ENCODE results near the gene EXOC6B. TPM values are rescaled to one million over a fixed set of nuclear protein-coding genes. Genes with fewer than 3 reads are reported as not detected.

The EXOC6B gene
- total RNA-seq, 1 donor from 2014 or later = 45.6 TPM

GRCh38 chr2:72815655-72816278 lies 10.1 kb downstream of the EXOC6B start:
- Mint-ChIP-seq H3K4me3 (ENCODE audit: unreplicated experiment) (no peak overlapping the region), H3K9me3 (ENCODE audit: unreplicated experiment) (no peaks in the 10 kb centered on the region), H3K27ac (ENCODE audit: unreplicated experiment) (no peak overlapping the region), H3K36me3 (ENCODE audit: low read depth, unreplicated experiment) (no peaks in the 10 kb centered on the region), H3K4me1 (ENCODE audit: unreplicated experiment) (peaks cover 16% of the 10 kb centered on the region), H3K27me3 (ENCODE audit: unreplicated experiment) (peaks cover 3% of the 10 kb centered on the region)
- DNase-seq (ENCODE audit: low spot score) = peak; percentile 34
- TF ChIP-seq, protein P1, sequence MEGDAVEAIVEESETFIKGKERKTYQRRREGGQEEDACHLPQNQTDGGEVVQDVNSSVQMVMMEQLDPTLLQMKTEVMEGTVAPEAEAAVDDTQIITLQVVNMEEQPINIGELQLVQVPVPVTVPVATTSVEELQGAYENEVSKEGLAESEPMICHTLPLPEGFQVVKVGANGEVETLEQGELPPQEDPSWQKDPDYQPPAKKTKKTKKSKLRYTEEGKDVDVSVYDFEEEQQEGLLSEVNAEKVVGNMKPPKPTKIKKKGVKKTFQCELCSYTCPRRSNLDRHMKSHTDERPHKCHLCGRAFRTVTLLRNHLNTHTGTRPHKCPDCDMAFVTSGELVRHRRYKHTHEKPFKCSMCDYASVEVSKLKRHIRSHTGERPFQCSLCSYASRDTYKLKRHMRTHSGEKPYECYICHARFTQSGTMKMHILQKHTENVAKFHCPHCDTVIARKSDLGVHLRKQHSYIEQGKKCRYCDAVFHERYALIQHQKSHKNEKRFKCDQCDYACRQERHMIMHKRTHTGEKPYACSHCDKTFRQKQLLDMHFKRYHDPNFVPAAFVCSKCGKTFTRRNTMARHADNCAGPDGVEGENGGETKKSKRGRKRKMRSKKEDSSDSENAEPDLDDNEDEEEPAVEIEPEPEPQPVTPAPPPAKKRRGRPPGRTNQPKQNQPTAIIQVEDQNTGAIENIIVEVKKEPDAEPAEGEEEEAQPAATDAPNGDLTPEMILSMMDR (IDR thresholded peaks at IDR 0.05; ENCODE audit: unreplicated experiment) = no peak

- no peak for DNase-seq (ENCODE audit: low spot score)
- peaks cover 3% of the 10 kb centered on the region for H3K27me3 Mint-ChIP-seq (ENCODE audit: unreplicated experiment)
- peaks cover 16% of the 10 kb centered on the region for H3K4me1 Mint-ChIP-seq (ENCODE audit: unreplicated experiment)
- TF ChIP-seq, protein P1 (IDR thresholded peaks at IDR 0.05; ENCODE audit: unreplicated experiment) = no peak
- no peak overlapping the region for H3K4me3 Mint-ChIP-seq (ENCODE audit: unreplicated experiment)
- H3K36me3 Mint-ChIP-seq (ENCODE audit: low read depth, unreplicated experiment) = no peaks in the 10 kb centered on the region
- H3K9me3 Mint-ChIP-seq (ENCODE audit: unreplicated experiment) = no peaks in the 10 kb centered on the region
- no peak overlapping the region for H3K27ac Mint-ChIP-seq (ENCODE audit: unreplicated experiment)
Observed at GRCh38 chr2:72813841-72814240, 12.0 kb downstream of the EXOC6B start.

DNA sequence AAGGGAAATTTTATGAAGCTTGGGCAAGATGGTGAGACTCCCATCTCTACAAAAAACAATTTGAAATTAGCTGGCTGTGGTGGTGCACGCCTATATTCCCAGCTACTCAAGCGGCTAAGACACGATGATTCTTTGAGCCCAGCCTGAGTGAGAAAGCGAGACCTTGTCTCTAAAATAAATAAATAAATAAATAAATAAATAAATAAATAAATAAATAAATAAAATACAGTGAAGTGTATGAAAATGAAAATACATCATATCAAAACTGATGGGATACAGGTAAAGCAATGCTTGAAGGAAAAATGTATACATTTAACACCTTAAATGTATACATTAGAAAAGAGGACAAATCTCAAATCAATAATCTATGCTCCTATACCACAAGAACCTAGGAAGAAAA lies 15.7 kb downstream of the EXOC6B start:
- TF ChIP-seq, protein P1 (IDR thresholded peaks at IDR 0.05; ENCODE audit: unreplicated experiment) = no peak
- no peak for DNase-seq (ENCODE audit: low spot score)
- Mint-ChIP-seq H3K9me3 (ENCODE audit: unreplicated experiment) (no peaks in the 10 kb centered on the region), H3K4me1 (ENCODE audit: unreplicated experiment) (peaks cover 6% of the 10 kb centered on the region), H3K27me3 (ENCODE audit: unreplicated experiment) (no peaks in the 10 kb centered on the region), H3K4me3 (ENCODE audit: unreplicated experiment) (no peak overlapping the region), H3K27ac (ENCODE audit: unreplicated experiment) (no peak overlapping the region), H3K36me3 (ENCODE audit: low read depth, unreplicated experiment) (peaks cover 4% of the 10 kb centered on the region)

GRCh38 chr2:72809095-72809494 lies 16.7 kb downstream of the EXOC6B start:
- Mint-ChIP-seq H3K27me3 (ENCODE audit: unreplicated experiment) (no peaks in the 10 kb centered on the region), H3K36me3 (ENCODE audit: low read depth, unreplicated experiment) (peaks cover 4% of the 10 kb centered on the region), H3K27ac (ENCODE audit: unreplicated experiment) (no peak overlapping the region), H3K4me1 (ENCODE audit: unreplicated experiment) (peaks cover 6% of the 10 kb centered on the region), H3K9me3 (ENCODE audit: unreplicated experiment) (no peaks in the 10 kb centered on the region), H3K4me3 (ENCODE audit: unreplicated experiment) (no peak overlapping the region)
- DNase-seq (ENCODE audit: low spot score) = no peak
- TF ChIP-seq, protein P1 (IDR thresholded peaks at IDR 0.05; ENCODE audit: unreplicated experiment) = no peak

- no peaks in the 10 kb centered on the region for H3K27me3 Mint-ChIP-seq (ENCODE audit: unreplicated experiment)
- peaks cover 4% of the 10 kb centered on the region for H3K36me3 Mint-ChIP-seq (ENCODE audit: low read depth, unreplicated experiment)
- no peak for DNase-seq (ENCODE audit: low spot score)
- H3K27ac Mint-ChIP-seq (ENCODE audit: unreplicated experiment) = no peak overlapping the region
- no peaks in the 10 kb centered on the region for H3K4me1 Mint-ChIP-seq (ENCODE audit: unreplicated experiment)
- TF ChIP-seq, protein P1 (IDR thresholded peaks at IDR 0.05; ENCODE audit: unreplicated experiment) = no peak
- no peaks in the 10 kb centered on the region for H3K9me3 Mint-ChIP-seq (ENCODE audit: unreplicated experiment)
- H3K4me3 Mint-ChIP-seq (ENCODE audit: unreplicated experiment) = no peak overlapping the region
Observed at GRCh38 chr2:72806280-72806945, 19.4 kb downstream of the EXOC6B start.
